ENCODE measurements around the gene ZNRF3.

The ZNRF3 gene

GRCh38 chr22:28952857-28953256 is 69.5 kb downstream of the ZNRF3 start:
- peak; percentile 93 for ATAC-seq
- TF ChIP-seq CSDC2 (CRISPR knock-in tag; IDR thresholded peaks at IDR 0.05) (no peak), ZFP30 (CRISPR knock-in tag; IDR thresholded peaks at IDR 0.05) (no peak), RARB (CRISPR knock-in tag; IDR thresholded peaks at IDR 0.05) (no peak), PATZ1 (CRISPR knock-in tag; IDR thresholded peaks at IDR 0.05; ENCODE audit: borderline replicate concordance) (no peak), ZFP3 (CRISPR knock-in tag; IDR thresholded peaks at IDR 0.05) (no peak), CSRNP3 (CRISPR knock-in tag; IDR thresholded peaks at IDR 0.05) (no peak), ZNF8 (CRISPR knock-in tag; IDR thresholded peaks at IDR 0.05) (no peak), ZNF70 (CRISPR knock-in tag; IDR thresholded peaks at IDR 0.05) (no peak), GLIS3 (CRISPR knock-in tag; IDR thresholded peaks at IDR 0.05) (no peak), POU6F1 (CRISPR knock-in tag; IDR thresholded peaks at IDR 0.05; ENCODE audit: borderline replicate concordance, low read depth) (no peak), TCF4 (CRISPR knock-in tag; IDR thresholded peaks at IDR 0.05; ENCODE audit: borderline replicate concordance) (no peak), BACH2 (CRISPR knock-in tag; IDR thresholded peaks at IDR 0.05; ENCODE audit: borderline replicate concordance) (no peak), ARNTL (CRISPR knock-in tag; IDR thresholded peaks at IDR 0.05; ENCODE audit: borderline replicate concordance, low read depth) (no peak), TOX (CRISPR knock-in tag; IDR thresholded peaks at IDR 0.05; ENCODE audit: borderline replicate concordance) (no peak), CREB5 (CRISPR knock-in tag; IDR thresholded peaks at IDR 0.05; ENCODE audit: low read depth) (no peak)

- TF ChIP-seq PPARA (CRISPR knock-in tag; IDR thresholded peaks at IDR 0.05; ENCODE audit: borderline replicate concordance), result no peak
- no peak for TF ChIP-seq ZNF70 (CRISPR knock-in tag; IDR thresholded peaks at IDR 0.05)
- no peak for TF ChIP-seq ESRRG (CRISPR knock-in tag; IDR thresholded peaks at IDR 0.05)
- TF ChIP-seq ZNF8 (CRISPR knock-in tag; IDR thresholded peaks at IDR 0.05), result no peak
- TF ChIP-seq TSHZ2 (CRISPR knock-in tag; IDR thresholded peaks at IDR 0.05), result no peak
- no peak for TF ChIP-seq ZFP3 (CRISPR knock-in tag; IDR thresholded peaks at IDR 0.05)
- no peak for TF ChIP-seq CREB5 (CRISPR knock-in tag; IDR thresholded peaks at IDR 0.05; ENCODE audit: low read depth)
- ATAC-seq, result no peak
Measured at GRCh38 chr22:28953403-28953802, 70.0 kb downstream of the ZNRF3 start.

Data from SK-N-SH treated with all-trans-retinoic acid at 6 μM for 48 hours (cell line).